GM12892 (cell line): ENCODE results near the gene TMTC1.

Experiments
- POLR2A ChIP-seq: IDR thresholded peaks from 2 replicates; pipeline ENCODE4 v1.6.1; 2011; ENCODE audit warnings: low read depth, low read length, control low read depth
- POLR2AphosphoS5 ChIP-seq: IDR thresholded peaks from 2 replicates; pipeline ENCODE4 v1.6.1; 2011; ENCODE audit warnings: low read depth, low read length, control low read depth

GRCh38 chr12:29706311-29706710 is 77.4 kb downstream of the TMTC1 start:
- TF ChIP-seq POLR2AphosphoS5 (no peak), POLR2A (no peak)
